Measurements from ENCODE around the gene KDM5A.
"Not testable (repeated sequence)": the region's sequence is repeated elsewhere in the genome, so short reads cannot be mapped to it uniquely, and the experiment has no call there.

KDM5A gene

DNA sequence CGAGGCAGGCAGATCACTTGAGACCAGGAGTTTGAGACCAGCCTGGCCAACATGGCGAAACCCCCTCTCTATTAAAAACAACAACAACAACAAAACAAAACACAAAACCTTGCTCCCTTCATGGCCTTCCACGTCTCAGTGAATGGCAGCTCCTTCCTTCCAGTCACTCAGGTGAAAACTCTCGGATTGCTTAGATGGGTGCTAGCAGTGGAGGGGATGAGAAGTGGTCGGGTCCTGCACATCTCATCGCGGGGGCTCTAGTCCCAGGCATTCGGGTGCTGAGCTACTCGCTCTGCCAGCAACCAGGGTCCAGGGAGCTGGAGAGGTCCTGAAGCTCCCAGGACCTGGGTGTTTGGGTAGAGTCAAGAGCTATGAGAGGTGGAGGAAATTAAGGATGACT, 134.2 kb downstream of the KDM5A start:
- H3K36me3 ChIP-seq (ENCODE audit: insufficient read depth, low read length), result no peaks in the 10 kb centered on the region
- no peaks in the 10 kb centered on the region for H3K9me3 ChIP-seq (ENCODE audit: control insufficient read depth, insufficient read depth, low read length)
- no peaks in the 10 kb centered on the region for H3K4me1 ChIP-seq (ENCODE audit: insufficient read depth, low read length)
- H3K9ac ChIP-seq (ENCODE audit: low read depth, low read length), result no peak overlapping the region

DNA sequence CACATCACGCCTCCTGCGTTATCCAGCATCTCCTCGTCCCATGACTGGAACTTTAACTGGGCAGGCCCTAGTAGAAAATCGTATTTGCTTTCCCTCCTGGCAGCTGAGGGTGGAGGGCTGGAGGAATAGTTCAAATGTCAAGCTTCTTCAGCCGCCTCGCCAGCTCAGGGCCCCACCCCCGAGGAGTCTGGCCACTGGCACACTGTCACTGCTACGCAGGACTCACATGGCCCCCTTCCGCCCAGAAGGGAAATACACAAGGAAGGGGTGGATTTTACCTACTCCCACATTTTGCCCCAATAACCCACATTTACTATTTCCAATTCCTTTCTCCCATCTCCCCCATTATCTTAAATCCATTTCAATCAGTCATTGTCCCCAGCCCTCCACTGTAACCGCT, 135.1 kb downstream of the KDM5A start:
- Histone ChIP-seq H3K9me3 (ENCODE audit: control insufficient read depth, insufficient read depth, low read length) (no peaks in the 10 kb centered on the region), H3K36me3 (ENCODE audit: insufficient read depth, low read length) (no peaks in the 10 kb centered on the region), H3K9ac (ENCODE audit: low read depth, low read length) (no peak overlapping the region), H3K4me1 (ENCODE audit: insufficient read depth, low read length) (no peaks in the 10 kb centered on the region)

DNA sequence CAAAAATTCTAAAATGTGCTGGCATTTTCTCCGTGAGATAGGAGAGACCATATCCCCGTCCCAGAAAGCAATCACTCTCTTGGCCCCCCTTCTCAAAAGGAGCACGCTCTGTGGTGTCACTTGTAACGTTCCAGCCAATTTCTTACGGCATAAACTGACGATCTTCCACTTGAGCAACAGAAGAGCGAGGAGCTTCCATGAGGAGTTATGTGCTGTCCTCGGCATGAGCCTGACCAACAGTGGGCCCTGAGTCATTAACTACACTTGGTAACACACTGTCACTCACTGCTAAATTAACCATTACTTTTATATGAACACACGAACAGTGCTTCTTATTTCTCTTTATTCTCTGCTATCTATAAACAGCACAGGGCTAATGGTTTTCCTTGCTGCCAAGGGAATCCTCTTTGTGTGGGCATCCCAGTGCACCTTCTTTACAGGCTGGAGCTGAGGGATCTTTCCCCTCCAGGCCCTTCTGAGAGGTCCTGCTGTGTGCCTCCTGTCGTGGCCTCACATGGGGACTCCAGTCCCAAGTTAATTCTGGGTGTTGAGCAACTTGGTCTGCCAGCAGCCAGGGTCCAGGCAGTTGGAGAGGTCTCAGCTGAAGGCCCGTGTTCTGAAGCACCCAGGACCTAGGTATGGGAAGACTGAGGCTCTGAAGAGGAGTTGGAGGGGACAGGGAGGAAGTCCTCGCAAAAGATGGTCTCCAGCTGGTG, 135.8 kb downstream of the KDM5A start:
- no peaks in the 10 kb centered on the region for H3K9me3 ChIP-seq (ENCODE audit: control insufficient read depth, insufficient read depth, low read length)
- no peaks in the 10 kb centered on the region for H3K4me1 ChIP-seq (ENCODE audit: insufficient read depth, low read length)
- H3K36me3 ChIP-seq (ENCODE audit: insufficient read depth, low read length), result no peaks in the 10 kb centered on the region
- no peak overlapping the region for H3K9ac ChIP-seq (ENCODE audit: low read depth, low read length)

DNA sequence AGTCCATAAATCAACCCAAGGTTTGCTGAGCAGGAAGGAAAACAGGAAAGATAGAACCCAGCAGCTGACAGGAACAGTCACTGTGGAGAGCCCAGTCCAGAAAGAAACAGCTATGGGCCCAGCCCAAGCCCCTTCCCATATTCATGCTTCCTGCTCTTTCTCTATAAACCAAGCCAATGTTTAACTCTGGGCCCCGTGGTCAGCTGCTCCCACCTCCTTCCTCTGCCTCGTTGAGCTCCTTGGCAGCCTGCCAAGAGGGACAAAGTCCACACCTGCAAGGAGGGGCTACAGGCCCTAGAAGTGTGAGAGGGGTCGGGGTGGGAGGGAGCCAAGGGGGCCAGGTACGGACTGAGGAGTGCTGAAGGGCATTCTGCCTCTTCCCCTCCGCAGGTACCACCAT, 136.5 kb downstream of the KDM5A start:
- Histone ChIP-seq H3K36me3 (ENCODE audit: insufficient read depth, low read length) (no peaks in the 10 kb centered on the region), H3K9ac (ENCODE audit: low read depth, low read length) (no peak overlapping the region), H3K9me3 (ENCODE audit: control insufficient read depth, insufficient read depth, low read length) (no peaks in the 10 kb centered on the region), H3K4me1 (ENCODE audit: insufficient read depth, low read length) (no peaks in the 10 kb centered on the region)

DNA sequence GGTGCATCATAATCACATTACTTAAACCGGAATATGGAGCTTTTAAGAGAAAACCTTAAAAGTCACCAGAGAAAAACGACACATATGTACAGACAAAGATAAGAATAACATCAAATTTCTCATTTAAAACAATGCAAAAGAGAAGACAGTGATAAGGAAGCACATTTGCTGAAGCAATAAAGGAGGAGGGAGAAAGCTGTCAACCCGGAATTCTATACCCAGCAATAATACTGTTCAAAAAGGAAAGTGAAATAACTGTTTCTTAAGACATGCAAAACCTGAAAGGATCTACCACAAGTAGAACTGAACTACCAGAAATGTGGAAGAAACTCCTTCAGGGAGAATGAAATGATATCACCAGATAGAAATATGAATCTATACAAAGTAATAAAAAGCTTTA, 141.8 kb downstream of the KDM5A start:
- Histone ChIP-seq H3K9ac (ENCODE audit: low read depth, low read length) (no peak overlapping the region), H3K4me1 (ENCODE audit: insufficient read depth, low read length) (no peaks in the 10 kb centered on the region), H3K36me3 (ENCODE audit: insufficient read depth, low read length) (no peaks in the 10 kb centered on the region), H3K9me3 (ENCODE audit: control insufficient read depth, insufficient read depth, low read length) (peaks cover 9% of the 10 kb centered on the region)

DNA sequence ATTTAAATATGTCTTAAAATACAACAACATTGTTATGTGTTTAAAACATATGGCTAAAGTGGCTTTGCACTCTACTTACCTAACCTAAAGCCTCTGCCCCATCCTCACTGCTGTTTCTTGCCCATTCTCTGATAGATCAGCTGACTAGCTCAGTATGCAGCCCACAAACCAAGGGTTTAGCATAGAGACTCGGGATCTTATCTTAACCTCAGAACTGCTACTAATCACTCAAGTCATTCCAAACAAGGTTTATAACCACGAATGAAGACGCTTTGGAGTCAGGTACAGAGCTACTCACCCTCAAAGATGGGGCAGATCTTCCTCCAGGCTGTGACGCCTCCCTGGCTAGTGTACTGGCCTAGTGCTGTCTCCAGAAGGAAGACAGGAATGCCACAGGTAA, 145.7 kb downstream of the KDM5A start:
- Histone ChIP-seq H3K4me1 (ENCODE audit: insufficient read depth, low read length) (no peaks in the 10 kb centered on the region), H3K36me3 (ENCODE audit: insufficient read depth, low read length) (no peaks in the 10 kb centered on the region), H3K9me3 (ENCODE audit: control insufficient read depth, insufficient read depth, low read length) (peaks cover 9% of the 10 kb centered on the region), H3K9ac (ENCODE audit: low read depth, low read length) (no peak overlapping the region)

DNA sequence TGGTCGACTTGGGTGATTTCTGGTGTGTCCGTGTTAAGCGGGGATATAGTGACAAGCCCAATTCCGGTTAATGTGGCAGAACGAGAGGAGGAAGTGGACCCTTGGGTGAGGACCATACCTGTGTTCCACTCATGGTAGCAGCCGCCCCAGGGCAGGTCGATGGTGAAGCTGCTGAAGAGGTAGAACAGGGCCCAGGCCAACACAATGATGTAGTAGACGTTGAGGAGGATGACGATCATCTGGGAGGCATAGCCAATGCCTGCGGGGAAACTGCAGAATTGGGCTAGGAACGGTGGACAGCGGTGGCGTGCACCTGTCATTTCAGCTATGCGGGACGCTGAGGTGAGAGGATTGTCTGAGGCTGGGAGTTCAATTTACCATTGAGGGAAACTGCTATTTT, 146.6 kb downstream of the KDM5A start:
- Histone ChIP-seq H3K9ac (ENCODE audit: low read depth, low read length) (no peak overlapping the region), H3K9me3 (ENCODE audit: control insufficient read depth, insufficient read depth, low read length) (peaks cover 9% of the 10 kb centered on the region), H3K4me1 (ENCODE audit: insufficient read depth, low read length) (no peaks in the 10 kb centered on the region), H3K36me3 (ENCODE audit: insufficient read depth, low read length) (no peaks in the 10 kb centered on the region)

DNA sequence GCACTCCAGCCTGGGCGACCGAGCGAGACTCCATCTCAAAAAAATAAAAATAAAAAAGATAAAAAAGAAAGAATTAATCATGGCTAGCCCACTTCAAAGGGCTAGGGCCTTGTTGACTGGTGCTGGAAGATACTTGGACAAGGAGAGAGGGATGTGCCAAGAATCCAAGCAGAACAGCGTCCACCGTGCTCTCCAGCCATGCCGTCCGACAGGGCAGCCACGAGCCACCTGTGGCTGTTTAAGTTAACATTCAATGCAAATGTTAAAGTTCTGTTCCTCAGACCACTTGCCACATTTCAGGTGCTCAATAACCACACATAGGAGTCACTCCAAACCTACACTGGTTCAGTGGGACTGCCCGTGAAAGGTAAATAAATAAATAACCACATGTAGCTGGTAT, 147.9 kb downstream of the KDM5A start:
- Histone ChIP-seq H3K36me3 (ENCODE audit: insufficient read depth, low read length) (no peaks in the 10 kb centered on the region), H3K9me3 (ENCODE audit: control insufficient read depth, insufficient read depth, low read length) (peaks cover 3% of the 10 kb centered on the region), H3K4me1 (ENCODE audit: insufficient read depth, low read length) (no peaks in the 10 kb centered on the region), H3K9ac (ENCODE audit: low read depth, low read length) (no peak overlapping the region)

DNA sequence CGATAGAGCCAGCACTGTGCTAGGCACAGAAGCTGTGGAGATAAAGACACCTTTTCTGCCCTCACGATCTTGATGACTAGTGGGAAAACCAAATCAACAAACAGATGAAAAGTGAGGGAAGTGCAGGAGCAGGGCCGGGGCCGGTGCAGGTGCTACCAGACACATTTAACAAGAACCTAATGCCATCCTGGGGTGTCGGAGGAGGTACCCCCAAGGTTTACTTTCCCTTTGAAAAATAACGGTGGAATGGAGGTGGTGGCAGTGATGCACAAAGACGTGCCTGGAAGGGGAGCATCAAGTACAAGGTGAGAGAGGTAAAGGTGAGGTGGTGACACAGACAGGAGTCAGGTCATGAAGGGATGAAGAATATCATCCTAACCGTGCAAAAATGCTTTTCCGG, 148.6 kb downstream of the KDM5A start:
- no peaks in the 10 kb centered on the region for H3K4me1 ChIP-seq (ENCODE audit: insufficient read depth, low read length)
- no peak overlapping the region for H3K9ac ChIP-seq (ENCODE audit: low read depth, low read length)
- H3K36me3 ChIP-seq (ENCODE audit: insufficient read depth, low read length), result no peaks in the 10 kb centered on the region
- peaks cover 3% of the 10 kb centered on the region for H3K9me3 ChIP-seq (ENCODE audit: control insufficient read depth, insufficient read depth, low read length)

DNA sequence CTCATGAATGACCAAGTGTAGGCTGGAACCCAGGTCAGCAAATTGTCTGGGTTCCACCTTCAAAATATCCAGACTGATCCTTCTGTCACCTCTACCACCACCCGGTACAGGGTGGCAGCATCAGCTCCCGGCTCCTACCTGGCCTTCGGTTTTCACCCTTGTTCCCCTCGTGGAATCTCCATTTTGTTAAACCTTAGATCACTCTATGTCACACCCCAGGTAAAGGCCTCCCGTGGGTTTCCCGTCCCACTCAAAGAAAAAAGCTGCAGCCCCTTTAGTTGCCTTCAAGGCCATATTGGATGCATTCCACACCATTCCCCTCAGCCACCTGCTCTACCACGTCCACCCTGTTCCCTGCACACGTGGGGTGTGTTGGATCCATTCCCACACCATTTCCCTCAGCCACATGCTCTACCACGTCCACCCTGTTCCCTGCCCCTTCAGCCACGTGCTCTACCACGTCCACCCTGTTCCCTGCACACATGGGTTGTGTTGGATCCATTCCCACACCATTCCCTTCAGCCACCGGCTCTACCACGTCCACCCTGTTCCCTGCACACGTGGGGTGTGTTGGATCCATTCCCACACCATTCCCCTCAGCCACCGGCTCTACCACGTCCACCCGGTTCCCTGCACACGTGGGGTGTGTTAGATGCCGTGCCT, 150.3 kb downstream of the KDM5A start:
- Histone ChIP-seq H3K36me3 (ENCODE audit: insufficient read depth, low read length) (no peaks in the 10 kb centered on the region), H3K9me3 (ENCODE audit: control insufficient read depth, insufficient read depth, low read length) (peaks cover 3% of the 10 kb centered on the region), H3K4me1 (ENCODE audit: insufficient read depth, low read length) (no peaks in the 10 kb centered on the region), H3K9ac (ENCODE audit: low read depth, low read length) (no peak overlapping the region)

DNA sequence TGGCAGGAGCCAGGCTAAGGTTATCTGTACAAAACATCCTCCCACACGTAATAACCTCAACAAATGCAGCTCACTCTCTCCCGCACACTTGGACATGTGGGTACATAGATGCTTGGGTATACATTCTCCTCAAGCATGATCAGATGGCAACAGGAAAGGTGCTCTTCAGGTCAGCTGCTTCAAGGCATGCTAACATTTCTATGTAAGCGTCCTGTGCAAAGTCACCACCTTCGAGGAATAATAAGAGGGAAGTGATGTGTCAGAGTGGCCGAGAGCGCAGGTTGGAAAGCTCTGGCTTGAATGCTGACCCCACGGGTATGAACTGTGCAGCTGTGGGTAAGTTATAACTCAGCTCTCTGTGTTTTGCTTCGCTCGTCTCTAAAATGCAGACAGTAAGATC, 151.0 kb downstream of the KDM5A start:
- Histone ChIP-seq H3K9me3 (ENCODE audit: control insufficient read depth, insufficient read depth, low read length) (peaks cover 3% of the 10 kb centered on the region), H3K9ac (ENCODE audit: low read depth, low read length) (no peak overlapping the region)

DNA sequence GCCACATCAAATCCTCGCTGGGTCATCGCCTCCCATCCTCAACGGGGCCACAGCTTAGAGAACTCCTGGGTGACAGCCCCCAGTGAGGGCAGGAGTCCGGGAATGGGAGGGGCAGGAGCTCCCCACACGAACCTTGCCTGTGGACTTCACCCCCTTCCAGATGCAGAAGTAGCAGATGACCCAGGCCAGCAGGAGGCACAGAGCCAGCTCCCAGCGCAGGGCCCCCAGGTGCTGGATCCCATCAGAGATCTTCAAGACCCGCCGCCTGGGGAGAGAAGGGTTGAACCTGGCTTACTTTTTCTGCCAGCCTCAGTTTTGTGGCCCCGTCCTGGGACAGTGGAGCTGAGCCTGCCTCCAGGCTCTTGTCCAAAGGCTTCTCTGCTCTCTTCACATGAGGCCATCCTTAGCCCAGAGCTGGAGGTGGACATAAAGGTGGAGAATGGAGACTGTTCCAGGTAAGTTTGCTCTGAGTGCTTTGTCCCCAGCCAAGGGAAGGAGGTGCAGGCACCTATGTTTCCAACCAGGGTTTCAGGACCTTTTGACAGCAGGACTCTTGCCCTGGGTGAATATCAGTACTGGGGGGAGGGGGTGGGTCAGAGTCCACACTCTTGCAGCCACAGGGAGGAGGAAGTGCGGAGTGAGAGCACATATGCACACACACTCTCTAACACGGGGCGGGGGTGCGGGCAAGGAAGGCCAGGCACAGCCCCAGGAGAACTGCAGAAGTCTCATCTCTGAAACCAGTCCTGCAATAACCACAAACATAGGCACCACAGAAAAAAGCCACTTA, 151.9 kb downstream of the KDM5A start:
- Histone ChIP-seq H3K36me3 (ENCODE audit: insufficient read depth, low read length) (no peaks in the 10 kb centered on the region), H3K9ac (ENCODE audit: low read depth, low read length) (no peak overlapping the region), H3K9me3 (ENCODE audit: control insufficient read depth, insufficient read depth, low read length) (peaks cover 3% of the 10 kb centered on the region), H3K4me1 (ENCODE audit: insufficient read depth, low read length) (no peaks in the 10 kb centered on the region)

More for the DNA sequence above, 151.0 kb downstream of the KDM5A start:
- Histone ChIP-seq H3K4me1 (ENCODE audit: insufficient read depth, low read length) (no peaks in the 10 kb centered on the region), H3K36me3 (ENCODE audit: insufficient read depth, low read length) (no peaks in the 10 kb centered on the region)

DNA sequence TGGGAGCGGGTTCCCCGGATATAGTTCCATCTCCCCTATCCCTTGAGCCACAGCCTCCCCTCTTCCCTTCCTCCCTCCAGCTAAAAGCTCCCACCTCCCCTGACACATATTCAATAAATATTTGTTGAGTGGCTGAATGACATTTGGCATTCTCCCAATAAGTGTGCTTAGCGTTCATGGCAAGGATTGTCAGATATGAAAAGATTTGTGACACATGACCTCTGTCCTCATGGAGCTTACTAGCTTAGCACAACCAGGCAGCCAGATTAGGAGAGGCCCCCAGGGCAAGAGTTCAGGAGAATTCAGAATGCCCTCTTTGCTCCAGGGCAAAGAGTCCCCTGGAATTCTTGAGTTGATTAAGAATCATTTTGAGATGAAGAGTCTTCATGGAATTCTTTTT, 152.7 kb downstream of the KDM5A start:
- 0 out of 2 replicates have a peak, but pooled peaks cover 2% of the 10 kb centered on the region for H3K4me1 ChIP-seq (ENCODE audit: insufficient read depth, low read length)
- no peak overlapping the region for H3K9ac ChIP-seq (ENCODE audit: low read depth, low read length)
- H3K9me3 ChIP-seq (ENCODE audit: control insufficient read depth, insufficient read depth, low read length), result peaks cover 3% of the 10 kb centered on the region
- no peaks in the 10 kb centered on the region for H3K36me3 ChIP-seq (ENCODE audit: insufficient read depth, low read length)

DNA sequence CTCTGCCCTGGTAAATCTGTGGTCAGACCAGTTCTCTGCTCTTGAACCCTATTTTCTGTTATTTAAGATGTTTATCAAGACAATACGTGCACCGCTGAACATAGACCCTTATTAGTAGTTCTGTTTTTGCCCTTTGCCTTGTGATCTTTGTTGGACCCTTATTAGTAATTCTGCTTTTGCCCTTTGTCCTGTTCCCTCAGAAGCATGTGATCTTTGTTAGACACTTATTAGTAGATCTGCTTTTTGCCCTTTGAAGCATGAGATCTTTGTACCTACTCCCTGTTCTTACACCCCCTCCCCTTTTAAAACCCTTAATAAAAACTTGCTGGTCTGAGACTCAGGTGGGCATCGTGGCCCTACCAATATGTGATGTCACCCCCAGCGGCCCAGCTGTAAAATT, 153.2 kb downstream of the KDM5A start:
- not testable (repeated sequence) for H3K36me3 ChIP-seq (ENCODE audit: insufficient read depth, low read length); H3K9ac ChIP-seq (ENCODE audit: low read depth, low read length); H3K4me1 ChIP-seq (ENCODE audit: insufficient read depth, low read length); H3K9me3 ChIP-seq (ENCODE audit: control insufficient read depth, insufficient read depth, low read length)
